DMS114 treated with DMSO at 0.1 percent for 48 hours (cell line): Measurements from ENCODE around the gene MYO18A.
"Not testable (repeated sequence)": the region's sequence is repeated elsewhere in the genome, so short reads cannot be mapped to it uniquely, and the experiment has no call there.

Experiments used
- DNase-seq: peaks from one replicate; lab custom pipeline; 2025; ENCODE audit not compliant: unreplicated experiment; lab: John Stamatoyannopoulos, UW

MYO18A gene

GRCh38 chr17:29180034-29180787 is at the start of gene MYO18A:
Gene MYO18A (minus strand): TSS chr17:29180398. CDS start chr17:29166940, 13,458 bp downstream.
- DNase-seq, result peak; percentile 56

- DNase-seq, result no peak
Measured at GRCh38 chr17:29225396-29225795, 45.2 kb upstream of the MYO18A start.

- DNase-seq, result not testable (repeated sequence)
Measured at GRCh38 chr17:29221338-29221737, 41.1 kb upstream of the MYO18A start.

GRCh38 chr17:29219378-29220047 is 39.3 kb upstream of the MYO18A start:
- DNase-seq, result peak; percentile 79

- DNase-seq, result no peak
Measured at GRCh38 chr17:29216856-29217255, 36.7 kb upstream of the MYO18A start.

- no peak for DNase-seq
Measured at GRCh38 chr17:29216181-29216580, 36.0 kb upstream of the MYO18A start.

- DNase-seq, result no peak
Measured at GRCh38 chr17:29215717-29216116, 35.5 kb upstream of the MYO18A start.

GRCh38 chr17:29215174-29215573 is 35.0 kb upstream of the MYO18A start:
- DNase-seq, result no peak

GRCh38 chr17:29214215-29215146 is 34.3 kb upstream of the MYO18A start:
- no peak for DNase-seq

- no peak for DNase-seq
Measured at GRCh38 chr17:29212681-29213121, 32.5 kb upstream of the MYO18A start.

GRCh38 chr17:29212094-29212631 is 32.0 kb upstream of the MYO18A start:
- no peak for DNase-seq

- no peak for DNase-seq
Measured at GRCh38 chr17:29210879-29211278, 30.7 kb upstream of the MYO18A start.

- DNase-seq, result no peak
Measured at GRCh38 chr17:29209073-29209472, 28.9 kb upstream of the MYO18A start.

GRCh38 chr17:29207975-29208374 is 27.8 kb upstream of the MYO18A start:
- DNase-seq, result no peak

- no peak for DNase-seq
Measured at GRCh38 chr17:29205047-29205446, 24.8 kb upstream of the MYO18A start.

- not testable (repeated sequence) for DNase-seq
Measured at GRCh38 chr17:29204068-29204804, 24.0 kb upstream of the MYO18A start.

- no peak for DNase-seq
Measured at GRCh38 chr17:29197516-29198272, 17.5 kb upstream of the MYO18A start.

- no peak for DNase-seq
Measured at GRCh38 chr17:29196769-29197515, 16.7 kb upstream of the MYO18A start.
